IMR-90 (cell line): ENCODE measurements around the gene IMPDH1. TPM values are rescaled to one million over a fixed set of nuclear protein-coding genes. Genes with fewer than 3 reads are reported as not detected.

ENCODE experiments used
- ATAC-seq: fragments of 200-7000 bp; cut with Tn5 transposase; 2 replicates; pipeline ENCODE4 v1.9.1; 2020; ENCODE audit warnings: low read depth, mild to moderate bottlenecking, moderate library complexity
- BruUV-seq: library from RNA; stranded (reverse); fragments of 400-500 nt; replicated peaks from 2 replicates; lab custom pipeline; 2021; lab: Mats Ljungman, UMichigan
- CTCF ChIA-PET: fragments of 300-600 bp; formaldehyde crosslinking; extraction: SDS; loops from one replicate; lab custom pipeline; 2021; ENCODE audit warnings: antibody characterized with exemption; lab: Yijun Ruan, JAX
- POLR2A ChIA-PET: fragments of 300-600 bp; sonication (Branson Sonifier 250); formaldehyde crosslinking; loops from one replicate; lab custom pipeline; 2022; ENCODE audit warnings: antibody characterized with exemption; ENCODE audit not compliant: unreplicated experiment; lab: Charles Lee
- DNase-seq: peaks from one replicate; pipeline ENCODE4 v3.0.0; 2013
- H2AFZ ChIP-seq: replicated peaks from 2 replicates; pipeline ENCODE3; 2013; ENCODE audit warnings: low read length, mild to moderate bottlenecking; ENCODE audit not compliant: poor library complexity
- H2AK5ac ChIP-seq: 2 replicates; pipeline ENCODE4 v1.6.1; 2013; ENCODE audit warnings: low read depth, low read length, inconsistent platforms
- H2AK9ac ChIP-seq: replicated peaks from 2 replicates; pipeline ENCODE3; 2013; ENCODE audit warnings: mild to moderate bottlenecking, low read depth, low read length, moderate library complexity; ENCODE audit not compliant: poor library complexity
- H2BK120ac ChIP-seq: 2 replicates; pipeline ENCODE4 v1.6.1; 2013; ENCODE audit warnings: low read depth, low read length, inconsistent platforms
- H2BK15ac ChIP-seq: 3 replicates; pipeline ENCODE4 v1.6.1; 2013; ENCODE audit warnings: low read depth, low read length, inconsistent platforms
- H2BK20ac ChIP-seq: 2 replicates; pipeline ENCODE4 v1.6.1; 2013; ENCODE audit warnings: low read depth, mild to moderate bottlenecking, inconsistent platforms, low read length, moderate library complexity
- H2BK5ac ChIP-seq: 2 replicates; pipeline ENCODE4 v1.6.1; 2013; ENCODE audit warnings: mild to moderate bottlenecking, low read depth, low read length, inconsistent platforms; ENCODE audit not compliant: poor library complexity, severe bottlenecking
- H3K14ac ChIP-seq: replicated peaks from 2 replicates; pipeline ENCODE4 v1.6.1; 2013; ENCODE audit warnings: low read depth, low read length, inconsistent platforms
- H3K18ac ChIP-seq: 2 replicates; pipeline ENCODE4 v1.6.1; 2013; ENCODE audit warnings: low read depth, low read length, control low read depth
- H3K23ac ChIP-seq: 2 replicates; pipeline ENCODE4 v1.6.1; 2013; ENCODE audit warnings: low read depth, low read length, inconsistent platforms
- H3K27ac ChIP-seq: 2 replicates; pipeline ENCODE4 v1.5.1; 2013; ENCODE audit warnings: mild to moderate bottlenecking, control low read depth, low read length; ENCODE audit not compliant: insufficient read depth
- H3K27me3 ChIP-seq: 2 replicates; pipeline ENCODE4 v1.6.1; 2013; ENCODE audit warnings: low read length; ENCODE audit not compliant: control insufficient read depth, insufficient read depth
- H3K36me3 ChIP-seq: 2 replicates; pipeline ENCODE4 v1.6.1; 2013; ENCODE audit warnings: low read length, mixed read lengths; ENCODE audit not compliant: control insufficient read depth, insufficient read depth
- H3K4ac ChIP-seq: 2 replicates; pipeline ENCODE4 v1.6.1; 2013; ENCODE audit warnings: low read depth, low read length, inconsistent platforms
- H3K4me1 ChIP-seq: 2 replicates; pipeline ENCODE4 v1.6.1; 2013; ENCODE audit warnings: low read length, mixed read lengths; ENCODE audit not compliant: control insufficient read depth, insufficient read depth
- H3K4me2 ChIP-seq: 2 replicates; pipeline ENCODE4 v1.6.1; 2013; ENCODE audit warnings: low read depth, mild to moderate bottlenecking, control low read depth, low read length, moderate library complexity
- H3K4me3 ChIP-seq: 2 replicates; pipeline ENCODE4 v1.5.1; 2013; ENCODE audit warnings: low read depth, mild to moderate bottlenecking, control low read depth, low read length, moderate library complexity; ENCODE audit not compliant: insufficient read depth
- H3K56ac ChIP-seq: 2 replicates; pipeline ENCODE4 v1.6.1; 2013; ENCODE audit warnings: low read length, inconsistent platforms; ENCODE audit not compliant: insufficient read depth; ENCODE audit errors: extremely low read depth
- H3K79me1 ChIP-seq, 2 experiments: 2 replicates each; pipeline ENCODE4 v1.6.1; 2013; ENCODE audit warnings: low read length in 2 of 2, inconsistent platforms in 1 of 2, low read depth in 1 of 2
- H3K9ac ChIP-seq: 2 replicates; pipeline ENCODE4 v1.6.1; 2013; ENCODE audit warnings: low read depth, low read length, control low read depth
- H3K9me1 ChIP-seq: 2 replicates; pipeline ENCODE4 v1.6.1; 2013; ENCODE audit warnings: low read length, inconsistent platforms; ENCODE audit not compliant: insufficient read depth
- H3K9me3 ChIP-seq: 2 replicates; pipeline ENCODE4 v1.6.1; 2013; ENCODE audit warnings: low read length; ENCODE audit not compliant: control insufficient read depth, insufficient read depth
- H4K20me1 ChIP-seq: 2 replicates; pipeline ENCODE4 v1.6.1; 2013; ENCODE audit warnings: low read length, inconsistent platforms; ENCODE audit not compliant: insufficient read depth
- H4K5ac ChIP-seq: 2 replicates; pipeline ENCODE4 v1.6.1; 2013; ENCODE audit warnings: mild to moderate bottlenecking, low read depth, low read length, control low read depth
- H4K8ac ChIP-seq, 2 experiments: 2 replicates each; pipeline ENCODE4 v1.6.1; 2013; ENCODE audit warnings: low read depth in 2 of 2, low read length in 2 of 2, control low read depth in 1 of 2, inconsistent platforms in 1 of 2
- H4K91ac ChIP-seq: 2 replicates; pipeline ENCODE4 v1.6.1; 2013; ENCODE audit warnings: low read depth, low read length, inconsistent platforms; ENCODE audit not compliant: insufficient read depth
- BHLHE40 ChIP-seq: fragments of 150-350 bp; IDR thresholded peaks from 2 replicates; pipeline ENCODE4 v1.6.1; 2016; ENCODE audit warnings: mild to moderate bottlenecking, low read depth, low read length
- CEBPB ChIP-seq: IDR thresholded peaks from 2 replicates; pipeline ENCODE4 v1.6.1; 2012; ENCODE audit warnings: low read depth, low read length, improper control_type of control experiment
- CHD1 ChIP-seq: IDR thresholded peaks from 2 replicates; pipeline ENCODE4 v1.6.1; 2012; ENCODE audit warnings: low read depth, low read length, improper control_type of control experiment
- CTCF ChIP-seq: conservative IDR thresholded peaks from 2 replicates; pipeline ENCODE4 v1.5.1; 2012; ENCODE audit warnings: mild to moderate bottlenecking, low read depth, low read length, improper control_type of control experiment
- FOS ChIP-seq: fragments of 150-350 bp; IDR thresholded peaks from 2 replicates; pipeline ENCODE4 v1.6.1; 2016; ENCODE audit warnings: low read depth, low read length
- MAFK ChIP-seq: IDR thresholded peaks from 2 replicates; pipeline ENCODE4 v1.6.1; 2012; ENCODE audit warnings: low read depth, low read length, improper control_type of control experiment
- RCOR1 ChIP-seq: IDR thresholded peaks from 2 replicates; pipeline ENCODE4 v1.6.1; 2012; ENCODE audit warnings: mild to moderate bottlenecking, low read length, improper control_type of control experiment; ENCODE audit not compliant: insufficient replicate concordance
- RFX5 ChIP-seq: IDR thresholded peaks from 2 replicates; pipeline ENCODE4 v1.8.0; 2012; ENCODE audit warnings: low read depth, mild to moderate bottlenecking, low read length, moderate library complexity
- SMC3 ChIP-seq: fragments of 150-350 bp; IDR thresholded peaks from 2 replicates; pipeline ENCODE4 v1.6.1; 2016; ENCODE audit warnings: low read depth, mild to moderate bottlenecking, antibody characterized with exemption, low read length, moderate library complexity
- WGBS, 2 experiments: methylation state at CpG; one replicate each; pipeline versions ENCODE4 v1.1.5 to v1.1.7; 2013; ENCODE audit warnings: missing lambda C conversion rate in 2 of 2; ENCODE audit not compliant: insufficient read length in 1 of 2; ENCODE audit errors: extremely low coverage in 2 of 2; 5-methylcytosine and 5-hydroxymethylcytosine counted together
- dilution Hi-C: fragments of 300-500 bp; cut with HindIII; formaldehyde crosslinking; loops from one replicate; pipeline ENCODE4 v1.14.3; 2018; ENCODE audit warnings: low sequenced_read_pairs; ENCODE audit not compliant: unreplicated experiment
- in situ Hi-C: fragments of 300-500 bp; cut with MboI; formaldehyde crosslinking; loops from 3 replicates; pipeline ENCODE4 v1.14.3; 2019; ENCODE audit warnings: low sequenced_read_pairs, inconsistent platforms, mixed read lengths
- intact Hi-C: fragments of 100-400 bp; cut with micrococcal nuclease; formaldehyde crosslinking; loops from 2 replicates; pipeline ENCODE4 v1.10.0; 2022
- polyA plus RNA-seq, 3 experiments: library from polyadenylated mRNA; depleted of rRNA; stranded (reverse); fragments of >200 nt; gene quantifications; 2 replicates each; pipeline ENCODE4 v1.2.3, GENCODE V29; 2012; ENCODE audit warnings: low replicate concordance in 1 of 3
- total RNA-seq: library from RNA; depleted of rRNA; stranded (reverse); fragments of >200 nt; gene quantifications from 2 replicates; pipeline ENCODE4 v1.2.3, GENCODE V29; 2012
- TF ChIP-seq, protein P1 (sequence below): fragments of 150-350 bp; IDR thresholded peaks from 2 replicates; pipeline ENCODE4 v1.6.1; 2017; ENCODE audit warnings: mild to moderate bottlenecking, antibody characterized with exemption, low read length, low read depth

Gene IMPDH1
- total and polyA plus RNA-seq, 2 of the 4 experiments (the other 2 are of a cell fraction) = 49.5 to 69.3 TPM

- no peak overlapping the region for H2BK120ac ChIP-seq
- H4K8ac ChIP-seq = peak overlapping the region; percentile 8 to 58; a peak in 3 of 4 replicates
- no peak overlapping the region for H2BK15ac ChIP-seq
- H2AK9ac ChIP-seq = peak overlapping the region; percentile 81
- intact Hi-C loops = no loop called here
- peaks cover 9% of the 10 kb centered on the region for H3K36me3 ChIP-seq
- H3K18ac ChIP-seq = peak overlapping the region; percentile 19; the same call in 1 of the 2 replicates
- ChIA-PET CTCF (no interaction called here), POLR2A (no interaction called here)
- peak overlapping the region; percentile 62 for H3K27ac ChIP-seq
- ATAC-seq (peak; percentile 2; the same call in 1 of the 2 replicates), DNase-seq (no peak)
- WGBS, 2 experiments = no CpG with 5 or more reads among the region's 5 CpGs
- peak overlapping the region; percentile 84 for H3K14ac ChIP-seq
- no peaks in the 10 kb centered on the region for H3K9me3 ChIP-seq
- H4K20me1 ChIP-seq = peaks cover 22% of the 10 kb centered on the region
- dilution Hi-C loops = no loop called here
- in situ Hi-C loops = loop anchor here (25.0 kb wide), 1 partner anchor 431 kb away; no protein-coding TSS in a partner anchor
- BruUV-seq = no TSS peak
- H3K9me1 ChIP-seq = 0 out of 2 replicates have a peak, but pooled peaks cover 6% of the 10 kb centered on the region
- H2BK20ac ChIP-seq = no peak overlapping the region
- peak overlapping the region; percentile 51 for H4K91ac ChIP-seq
- peak overlapping the region; percentile 21; the same call in 1 of the 2 replicates for H4K5ac ChIP-seq
- H2AFZ ChIP-seq = peak overlapping the region; percentile 90
- no peaks in the 10 kb centered on the region; the same call in 1 of the 2 replicates for H3K27me3 ChIP-seq
- H3K4me1 ChIP-seq = peaks cover 17% of the 10 kb centered on the region
- H2BK5ac ChIP-seq = peak overlapping the region; percentile 69
- peak overlapping the region; percentile 82 for H3K56ac ChIP-seq
- TF ChIP-seq RFX5 = no peak
- TF ChIP-seq RCOR1 = no peak
- no peak for TF ChIP-seq MAFK
- TF ChIP-seq CHD1 = no peak
- no peak for TF ChIP-seq BHLHE40
- TF ChIP-seq FOS = no peak
- no peak for TF ChIP-seq SMC3
- TF ChIP-seq, protein P1, sequence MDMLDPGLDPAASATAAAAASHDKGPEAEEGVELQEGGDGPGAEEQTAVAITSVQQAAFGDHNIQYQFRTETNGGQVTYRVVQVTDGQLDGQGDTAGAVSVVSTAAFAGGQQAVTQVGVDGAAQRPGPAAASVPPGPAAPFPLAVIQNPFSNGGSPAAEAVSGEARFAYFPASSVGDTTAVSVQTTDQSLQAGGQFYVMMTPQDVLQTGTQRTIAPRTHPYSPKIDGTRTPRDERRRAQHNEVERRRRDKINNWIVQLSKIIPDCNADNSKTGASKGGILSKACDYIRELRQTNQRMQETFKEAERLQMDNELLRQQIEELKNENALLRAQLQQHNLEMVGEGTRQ = no peak
- TF ChIP-seq CEBPB = no peak
- no peak for TF ChIP-seq CTCF
- H3K23ac ChIP-seq = peak overlapping the region; percentile 40
- peak overlapping the region; percentile 96 for H2AK5ac ChIP-seq
- H3K79me1 ChIP-seq = peaks cover 14 to 41% of the 10 kb centered on the region in 2 experiments; a peak in 3 of 4 replicates
- H3K4me3 ChIP-seq = peak overlapping the region; percentile 82
- peak overlapping the region; percentile 92 for H3K9ac ChIP-seq
- H3K4me2 ChIP-seq = peak overlapping the region; percentile 88
- H3K4ac ChIP-seq = peak overlapping the region; percentile 80
Observed at GRCh38 chr7:128456255-128456725, 46.5 kb upstream of the IMPDH1 start.
